K562 (cell line): ENCODE data around the gene EXOC3. TPM values are rescaled to one million over a fixed set of nuclear protein-coding genes. Genes with fewer than 3 reads are reported as not detected.

Source experiments
- ARID3B ChIP-seq: fragments of 250-450 bp; sonication (Bioruptor Pico); IDR thresholded peaks from 2 replicates; pipeline ENCODE4 v1.4.0; 2020; ENCODE audit warnings: borderline replicate concordance
- C11orf30 ChIP-seq: fragments of 450-650 bp; IDR thresholded peaks from 2 replicates; pipeline ENCODE4 v1.6.1; 2016; ENCODE audit warnings: low read depth, mild to moderate bottlenecking
- E2F5 ChIP-seq: sonication (generic); formaldehyde crosslinking; IDR thresholded peaks from 2 replicates; pipeline ENCODE4 v1.8.0; 2022; ENCODE audit warnings: mild to moderate bottlenecking, missing genetic modification reagents
- HDAC6 ChIP-seq: IDR thresholded peaks from 2 replicates; pipeline ENCODE4 v1.6.1; 2012; ENCODE audit warnings: low read depth, mild to moderate bottlenecking, control low read depth, inconsistent platforms, low read length, moderate library complexity
- MGA ChIP-seq: fragments of 450-650 bp; IDR thresholded peaks from 2 replicates; pipeline ENCODE4 v1.6.1; 2016; ENCODE audit warnings: mild to moderate bottlenecking, moderate library complexity
- PHF21A ChIP-seq: fragments of 450-650 bp; IDR thresholded peaks from 2 replicates; pipeline ENCODE4 v1.6.1; 2017; ENCODE audit warnings: low read depth, borderline replicate concordance
- SRSF7 ChIP-seq: fragments of 200-400 bp; formaldehyde crosslinking; optimal IDR thresholded peaks from 2 replicates; pipeline ENCODE3; 2017; ENCODE audit warnings: mild to moderate bottlenecking, low read depth, low read length
- TCF7 ChIP-seq: sonication (generic); IDR thresholded peaks from 2 replicates; pipeline ENCODE4 v1.6.1; 2016; ENCODE audit warnings: antibody characterized with exemption, borderline replicate concordance
- TEAD1 ChIP-seq, 2 experiments: fragments of 450-650 bp in 1 of 2; sonication (generic) in 1 of 2; formaldehyde crosslinking; IDR thresholded peaks; 2 replicates each; pipeline versions ENCODE4 v1.4.0 to v1.8.0; 2020 to 2022; ENCODE audit warnings: mild to moderate bottlenecking in 2 of 2, missing genetic modification reagents in 1 of 2
- ZBTB7A ChIP-seq: IDR thresholded peaks from 2 replicates; pipeline ENCODE4 v1.6.1; 2011; ENCODE audit warnings: low read depth, mild to moderate bottlenecking, low read length, moderate library complexity, borderline replicate concordance; ENCODE audit not compliant: control insufficient read depth
- ZFP91 ChIP-seq: sonication (generic); formaldehyde crosslinking; IDR thresholded peaks from 2 replicates; pipeline ENCODE4 v1.8.0; 2022; ENCODE audit warnings: mild to moderate bottlenecking, missing genetic modification reagents
- polyA plus RNA-seq, 8 experiments: library from polyadenylated mRNA; depleted of rRNA in 4 of 8; stranded (reverse) in 5 of 8; unstranded in 3 of 8; fragments of >200 nt; fragmentation: Nextera tagmentation in 2 of 8; fragmentation: Illumina TruSeq in 1 of 8; extraction: Ambion mirVana in 2 of 8; extraction: Trizol in 1 of 8; gene quantifications; 2 replicates each; pipeline versions ENCODE4 v1.2.1 to v1.2.3, GENCODE V29; 2011 to 2014; ENCODE audit warnings: inconsistent platforms in 1 of 8, missing spikeins in 1 of 8
- total RNA-seq, 7 experiments: library from RNA; depleted of rRNA in 6 of 7; stranded (reverse); fragments of >200 nt in 6 of 7; fragmentation: Illumina TruSeq in 2 of 7; extraction: Trizol in 2 of 7; gene quantifications; 2 replicates each; pipeline versions ENCODE4 v1.2.1 to v1.2.3, GENCODE V29; 2011 to 2021; ENCODE audit warnings: low replicate concordance in 1 of 7

EXOC3 gene
- total and polyA plus RNA-seq, 9 of the 15 experiments (the other 6 are each of a cell fraction or from before 2014, with no cell fraction given), result 1.4 to 41.9 (median 22.4) TPM

GRCh38 chr5:473551-474192 lies 30.7 kb downstream of the EXOC3 start (continued):
- TF ChIP-seq TCF7, result no peak
- 0 out of 2 replicates have a peak, but pooled peaks have one; percentile 18 for TF ChIP-seq HDAC6
- TF ChIP-seq TEAD1 (CRISPR knock-in tag; IDR thresholded peaks at IDR 0.05), result 0 out of 4 replicates have a peak, but pooled peaks of 1 of the 2 experiments have one; percentile 22
- no peak for TF ChIP-seq E2F5 (CRISPR knock-in tag)
- TF ChIP-seq ARID3B (CRISPR knock-in tag), result 0 out of 2 replicates have a peak, but pooled peaks have one; percentile 76
- TF ChIP-seq C11orf30, result no peak
- no peak for TF ChIP-seq ZFP91
- TF ChIP-seq PHF21A, result no peak
- no peak for TF ChIP-seq SRSF7
- TF ChIP-seq ZBTB7A, result peak; percentile 5; the same call in 1 of the 2 replicates
- TF ChIP-seq MGA, result no peak
